ENCODE results near the gene BST1. TPM values are rescaled to one million over a fixed set of nuclear protein-coding genes. Genes with fewer than 3 reads are reported as not detected.

The BST1 gene
- polyA plus RNA-seq, 1 of the 3 experiments (the other 2 are of a cell fraction) = 7.3 TPM

- ChIA-PET POLR2A (no interaction called here), CTCF (interaction anchor here (0.6 to 1.2 kb wide), 2 partner anchors 50 to 127 kb away, joined by 3 read pairs; no protein-coding TSS in a partner anchor)
- Histone ChIP-seq H2AFZ (ENCODE audit: low read depth) (0 out of 2 replicates have a peak overlapping the region, but pooled peaks have one; percentile 4), H3K9me2 (no peaks in the 10 kb centered on the region), H3K4me2 (no peak overlapping the region), H3K4me3 (ENCODE audit: low read depth in 2 of 2, low read length in 1 of 2) (no peak overlapping the region), H3K27ac (ENCODE audit: low read depth in 2 of 2, low read length in 1 of 2) (no peak overlapping the region), H3K9me3 (no peaks in the 10 kb centered on the region), H3K9ac (no peak overlapping the region), H3K79me2 (ENCODE audit: insufficient read depth) (no peaks in the 10 kb centered on the region), H4K20me1 (ENCODE audit: insufficient read depth) (no peaks in the 10 kb centered on the region), H3F3A (replicated peaks; ENCODE audit: insufficient read depth) (no peaks in the 10 kb centered on the region), H3K27me3 (ENCODE audit: insufficient read depth) (no peaks in the 10 kb centered on the region), H3K36me3 (replicated peaks in 1 of 2; ENCODE audit: control insufficient read depth in 1 of 2, insufficient read depth in 2 of 2, low read length in 1 of 2) (no peaks in the 10 kb centered on the region), H3K4me1 (ENCODE audit: control insufficient read depth in 1 of 2, insufficient read depth in 2 of 2, low read depth in 1 of 2, low read length in 1 of 2) (no peaks in the 10 kb centered on the region)
- 91% methylated on average over 4 of the region's 4 CpGs for WGBS (ENCODE audit: low lambda C conversion rate)
- no peak for TF ChIP-seq TCF12 (IDR thresholded peaks at IDR 0.05)
- no peak for TF ChIP-seq NRF1 (IDR thresholded peaks at IDR 0.05; ENCODE audit: low read depth, low read length)
- no peak for TF ChIP-seq NFIC (IDR thresholded peaks at IDR 0.05; ENCODE audit: borderline replicate concordance)
- no peak for TF ChIP-seq GABPA (IDR thresholded peaks at IDR 0.05; ENCODE audit: low read depth)
- no peak for TF ChIP-seq EZH2phosphoT487 (IDR thresholded peaks at IDR 0.05; ENCODE audit: borderline replicate concordance, low read depth)
- DNase-seq = no peak
Measured at GRCh38 chr4:15755321-15756155, 52.7 kb downstream of the BST1 start.

GRCh38 chr4:15756361-15756861 is 53.5 kb downstream of the BST1 start:
- POLR2A ChIA-PET = no interaction called here
- H3K4me3 ChIP-seq (ENCODE audit: low read depth in 2 of 2, low read length in 1 of 2) = no peak overlapping the region
- H3K4me2 ChIP-seq = no peak overlapping the region

More at GRCh38 chr4:15756361-15756861, 53.5 kb downstream of the BST1 start:
- Histone ChIP-seq H3F3A (replicated peaks; ENCODE audit: insufficient read depth) (no peaks in the 10 kb centered on the region), H3K27me3 (ENCODE audit: insufficient read depth) (no peaks in the 10 kb centered on the region), H4K20me1 (ENCODE audit: insufficient read depth) (no peaks in the 10 kb centered on the region), H3K79me2 (ENCODE audit: insufficient read depth) (no peaks in the 10 kb centered on the region), H3K9me2 (no peaks in the 10 kb centered on the region), H3K27ac (ENCODE audit: low read depth in 2 of 2, low read length in 1 of 2) (no peak overlapping the region), H3K9ac (no peak overlapping the region), H2AFZ (ENCODE audit: low read depth) (0 out of 2 replicates have a peak overlapping the region, but pooled peaks have one; percentile 4), H3K36me3 (replicated peaks in 1 of 2; ENCODE audit: control insufficient read depth in 1 of 2, insufficient read depth in 2 of 2, low read length in 1 of 2) (no peaks in the 10 kb centered on the region), H3K9me3 (no peaks in the 10 kb centered on the region), H3K4me1 (ENCODE audit: control insufficient read depth in 1 of 2, insufficient read depth in 2 of 2, low read depth in 1 of 2, low read length in 1 of 2) (no peaks in the 10 kb centered on the region)
- TF ChIP-seq EP300 (IDR thresholded peaks at IDR 0.05; ENCODE audit: borderline replicate concordance in 1 of 2, low read depth in 1 of 2, low read length in 1 of 2) (no peak), CHD2 (IDR thresholded peaks at IDR 0.05; ENCODE audit: low read length, partially characterized antibody) (no peak), POLR2AphosphoS5 (IDR thresholded peaks at IDR 0.05; ENCODE audit: low read depth, low read length) (no peak)
- TF ChIP-seq, protein P1, sequence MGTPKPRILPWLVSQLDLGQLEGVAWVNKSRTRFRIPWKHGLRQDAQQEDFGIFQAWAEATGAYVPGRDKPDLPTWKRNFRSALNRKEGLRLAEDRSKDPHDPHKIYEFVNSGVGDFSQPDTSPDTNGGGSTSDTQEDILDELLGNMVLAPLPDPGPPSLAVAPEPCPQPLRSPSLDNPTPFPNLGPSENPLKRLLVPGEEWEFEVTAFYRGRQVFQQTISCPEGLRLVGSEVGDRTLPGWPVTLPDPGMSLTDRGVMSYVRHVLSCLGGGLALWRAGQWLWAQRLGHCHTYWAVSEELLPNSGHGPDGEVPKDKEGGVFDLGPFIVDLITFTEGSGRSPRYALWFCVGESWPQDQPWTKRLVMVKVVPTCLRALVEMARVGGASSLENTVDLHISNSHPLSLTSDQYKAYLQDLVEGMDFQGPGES (IDR thresholded peaks at IDR 0.05; ENCODE audit: low read depth, low read length) = no peak
- TF ChIP-seq, protein P2, sequence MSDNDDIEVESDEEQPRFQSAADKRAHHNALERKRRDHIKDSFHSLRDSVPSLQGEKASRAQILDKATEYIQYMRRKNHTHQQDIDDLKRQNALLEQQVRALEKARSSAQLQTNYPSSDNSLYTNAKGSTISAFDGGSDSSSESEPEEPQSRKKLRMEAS (IDR thresholded peaks at IDR 0.05; ENCODE audit: low read depth) = no peak
- CTCF ChIA-PET = interaction anchor here (0.7 to 1.2 kb wide), 3 partner anchors 16 to 456 kb away, joined by 3 read pairs; no protein-coding TSS in a partner anchor
- WGBS (ENCODE audit: low lambda C conversion rate) = 68% methylated on average over 6 of the region's 6 CpGs
- DNase-seq = no peak

Data from SK-N-SH (cell line).